CD14-positive monocyte (primary cell): ENCODE results near the gene UACA. TPM values are rescaled to one million over a fixed set of nuclear protein-coding genes. Genes with fewer than 3 reads are reported as not detected.

ENCODE experiments used
- DNase-seq, 3 donors: peaks; one replicate each; pipeline ENCODE4 v3.0.0-alpha.2; 2011 to 2022
- H2AFZ ChIP-seq: 2 replicates; pipeline ENCODE4 v1.6.0; 2012; ENCODE audit warnings: mild to moderate bottlenecking, low read depth, low read length, inconsistent platforms; ENCODE audit not compliant: insufficient read depth, poor library complexity, severe bottlenecking
- H3K27ac ChIP-seq, 2 donors: 1 replicate in 1 of 2; 2 replicates in 1 of 2; pipeline ENCODE4 v1.5.1; 2012 to 2013; ENCODE audit warnings: low read length in 2 of 2, control low read depth in 1 of 2, inconsistent platforms in 1 of 2, low read depth in 1 of 2, mild to moderate bottlenecking in 1 of 2
- H3K27me3 ChIP-seq, 2 donors: one replicate each; pipeline versions ENCODE4 v1.6.0 to v1.6.1; 2011 to 2013; ENCODE audit warnings: low read length in 2 of 2; ENCODE audit not compliant: control insufficient read depth in 2 of 2, insufficient read depth in 2 of 2
- H3K36me3 ChIP-seq, 2 donors: replicated peaks in 1 of 2; 1 replicate in 1 of 2; 2 replicates in 1 of 2; pipeline versions ENCODE4 v1.5.1 to v1.6.1; 2012 to 2013; ENCODE audit warnings: low read length in 2 of 2, control low read depth in 1 of 2, inconsistent platforms in 1 of 2, mild to moderate bottlenecking in 1 of 2; ENCODE audit not compliant: insufficient read depth in 2 of 2, control insufficient read depth in 1 of 2
- H3K4me1 ChIP-seq, 2 donors: 1 replicate in 1 of 2; 2 replicates in 1 of 2; pipeline versions ENCODE4 v1.5.1 to v1.6.1; 2012 to 2013; ENCODE audit warnings: low read length in 2 of 2, control low read depth in 1 of 2, inconsistent platforms in 1 of 2, mild to moderate bottlenecking in 1 of 2, moderate library complexity in 1 of 2; ENCODE audit not compliant: insufficient read depth in 2 of 2, control insufficient read depth in 1 of 2
- H3K4me2 ChIP-seq: replicated peaks from 2 replicates; pipeline ENCODE3; 2012; ENCODE audit warnings: low read length, moderate library complexity, mild to moderate bottlenecking; ENCODE audit not compliant: poor library complexity, severe bottlenecking; ENCODE audit errors: extremely low read depth
- H3K4me3 ChIP-seq, 3 experiments: fragments of 200-600 bp in 1 of 3; sonication (generic) in 1 of 3; replicated peaks in 1 of 3; 1 replicate in 2 of 3; 2 replicates in 1 of 3; pipeline ENCODE4 v1.5.1; 2011 to 2013; ENCODE audit warnings: low read length in 3 of 3, mild to moderate bottlenecking in 3 of 3, control low read depth in 2 of 3, low read depth in 2 of 3, inconsistent platforms in 1 of 3, moderate library complexity in 1 of 3
- H3K79me2 ChIP-seq: 2 replicates; pipeline ENCODE4 v1.6.0; 2012; ENCODE audit warnings: mild to moderate bottlenecking, control low read depth, inconsistent platforms, low read length, moderate library complexity; ENCODE audit not compliant: insufficient read depth
- H3K9ac ChIP-seq: 2 replicates; pipeline ENCODE4 v1.6.0; 2017; ENCODE audit warnings: low read length, mild to moderate bottlenecking; ENCODE audit not compliant: insufficient read depth, poor library complexity, severe bottlenecking
- H3K9me3 ChIP-seq, 2 donors: replicated peaks in 1 of 2; 1 replicate in 1 of 2; 2 replicates in 1 of 2; pipeline versions ENCODE4 v1.5.1 to v1.6.1; 2012 to 2013; ENCODE audit warnings: low read length in 2 of 2, control low read depth in 1 of 2; ENCODE audit not compliant: control insufficient read depth in 1 of 2, insufficient read depth in 1 of 2
- H4K20me1 ChIP-seq: 2 replicates; pipeline ENCODE4 v1.6.0; 2012; ENCODE audit warnings: mild to moderate bottlenecking, low read length, control low read depth, moderate library complexity; ENCODE audit not compliant: insufficient read depth
- H3K27ac Mint-ChIP-seq, 7 donors: one replicate each; pipeline ENCODE4 v1.8.0; 2020; ENCODE audit warnings: mild to moderate bottlenecking in 7 of 7, mixed read lengths in 7 of 7, moderate library complexity in 6 of 7, inconsistent platforms in 2 of 7
- H3K27me3 Mint-ChIP-seq, 3 donors: one replicate each; pipeline ENCODE4 v1.8.0; 2021 to 2022; ENCODE audit warnings: low read depth in 3 of 3, mild to moderate bottlenecking in 3 of 3, mixed read lengths in 3 of 3, moderate library complexity in 3 of 3, inconsistent platforms in 1 of 3
- H3K36me3 Mint-ChIP-seq, 2 donors: one replicate each; pipeline ENCODE4 v1.8.0; 2020; ENCODE audit warnings: mixed read lengths in 2 of 2, inconsistent platforms in 1 of 2, mild to moderate bottlenecking in 1 of 2
- H3K4me1 Mint-ChIP-seq: one replicate; pipeline ENCODE4 v1.8.0; 2020; ENCODE audit warnings: mild to moderate bottlenecking, mixed read lengths
- H3K4me3 Mint-ChIP-seq, 2 donors: one replicate each; pipeline ENCODE4 v1.8.0; 2020; ENCODE audit warnings: mild to moderate bottlenecking in 2 of 2, mixed read lengths in 2 of 2, moderate library complexity in 1 of 2
- H3K9me3 Mint-ChIP-seq, 7 donors: one replicate each; pipeline ENCODE4 v1.8.0; 2020 to 2022; ENCODE audit warnings: mixed read lengths in 7 of 7, mild to moderate bottlenecking in 6 of 7, moderate library complexity in 6 of 7, inconsistent platforms in 2 of 7
- CTCF ChIP-seq: fragments of 200-600 bp; IDR thresholded peaks from one replicate; pipeline ENCODE4 v1.8.0; 2022; ENCODE audit warnings: antibody characterized with exemption, mild to moderate bottlenecking
- WGBS: methylation state at CpG from one replicate; pipeline ENCODE4 v1.1.5; 2013; ENCODE audit warnings: missing lambda C conversion rate; ENCODE audit not compliant: insufficient coverage; 5-methylcytosine and 5-hydroxymethylcytosine counted together
- intact Hi-C, 2 donors: fragments of 100-400 bp; cut with micrococcal nuclease; formaldehyde crosslinking; loops; one replicate each; pipeline versions ENCODE4 v1.15.0 to v1.15.1; 2023
- polyA plus RNA-seq, 3 donors: library from polyadenylated mRNA; depleted of rRNA in 1 of 3; unstranded in 2 of 3; stranded (reverse) in 1 of 3; fragments of 300-500 nt in 2 of 3; fragments of >200 nt in 1 of 3; fragmentation: Illumina TruSeq in 2 of 3; gene quantifications; 1 replicate in 2 of 3; 2 replicates in 1 of 3; pipeline ENCODE4 v1.2.3, GENCODE V29; 2012 to 2021

Gene UACA
- polyA plus RNA-seq, 3 donors, result 1.7 to 3.1 (median 2.4) TPM

DNA sequence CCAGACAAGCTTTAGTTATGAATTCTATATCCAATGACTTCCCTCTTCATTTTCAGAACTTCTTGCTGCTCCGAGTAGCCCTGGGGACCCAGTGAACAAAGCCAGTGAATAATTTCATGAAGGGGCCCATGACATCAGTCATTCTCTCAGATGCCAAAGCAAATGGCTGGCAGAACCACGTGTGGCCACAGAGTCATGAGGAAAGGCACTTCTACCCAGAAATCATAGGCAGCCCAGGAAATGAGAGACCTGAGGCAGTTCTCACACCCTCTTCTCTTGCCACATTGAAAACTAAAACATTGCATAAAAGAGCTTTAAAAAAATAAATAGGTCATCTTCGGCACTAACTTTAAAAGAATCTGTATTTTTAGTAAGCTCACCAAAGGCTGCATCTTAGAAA lies 4.3 kb upstream of the UACA start:
- H3K27ac ChIP-seq, result peak overlapping the region; percentile 33 to 81

GRCh38 chr15:70766597-70766996 lies 3.2 kb upstream of the UACA start:
- Histone ChIP-seq H4K20me1 (no peaks in the 10 kb centered on the region), H3K4me1 (peaks cover 31 to 38% of the 10 kb centered on the region in 2 donors), H3K27ac (no peak overlapping the region), H2AFZ (no peak overlapping the region), H3K4me3 (no peak overlapping the region), H3K4me2 (no peak overlapping the region), H3K27me3 (peaks cover 22 to 33% of the 10 kb centered on the region in 2 donors), H3K36me3 (no peaks in the 10 kb centered on the region), H3K79me2 (no peaks in the 10 kb centered on the region), H3K9me3 (no peaks in the 10 kb centered on the region), H3K9ac (no peak overlapping the region)
- H3K27ac Mint-ChIP-seq, result peak overlapping the region in 1 of 7 donors; percentile 3
- H3K27me3 Mint-ChIP-seq, result peaks cover 20 to 34% (median 30%) of the 10 kb centered on the region in 3 donors
- H3K4me3 Mint-ChIP-seq, result no peak overlapping the region
- TF ChIP-seq CTCF, result no peak
- no peak for DNase-seq
- peaks cover 29% of the 10 kb centered on the region for H3K4me1 Mint-ChIP-seq
- intact Hi-C loops, result loop anchor here in 1 of 2 donors (10.0 kb wide), 1 partner anchor 1952 kb away; no protein-coding TSS in a partner anchor
- WGBS, result 88% methylated on average over 6 of the region's 6 CpGs
- peaks cover 0 to 3% of the 10 kb centered on the region in 2 donors for H3K36me3 Mint-ChIP-seq
- peaks cover 0 to 6% (median 2%) of the 10 kb centered on the region in 7 donors for H3K9me3 Mint-ChIP-seq

More for the DNA sequence above, 4.3 kb upstream of the UACA start:
- Mint-ChIP-seq H3K4me3 (peak overlapping the region; percentile 53 to 84), H3K36me3 (no peaks in the 10 kb centered on the region), H3K27me3 (peaks cover 13 to 23% (median 19%) of the 10 kb centered on the region in 3 donors), H3K27ac (peak overlapping the region; percentile 70 to 91 (median 81)), H3K9me3 (peaks cover 0 to 2% (median 0%) of the 10 kb centered on the region in 7 donors), H3K4me1 (peaks cover 22% of the 10 kb centered on the region)
- 100% methylated on average over 1 of the region's 3 CpGs for WGBS
- TF ChIP-seq CTCF, result no peak
- peak overlapping the region; percentile 68 for H3K4me2 ChIP-seq
- H3K36me3 ChIP-seq, result no peaks in the 10 kb centered on the region
- peak overlapping the region; percentile 15 to 64 (median 58) for H3K4me3 ChIP-seq
- intact Hi-C loops, result loop anchor here in 1 of 2 donors (10.0 kb wide), 1 partner anchor 1953 kb away; no protein-coding TSS in a partner anchor
- peak overlapping the region; percentile 73 for H2AFZ ChIP-seq
- H3K9me3 ChIP-seq, result no peaks in the 10 kb centered on the region
- H3K4me1 ChIP-seq, result peaks cover 25 to 31% of the 10 kb centered on the region in 2 donors
- H3K9ac ChIP-seq, result peak overlapping the region; percentile 37
- no peaks in the 10 kb centered on the region for H4K20me1 ChIP-seq
- no peaks in the 10 kb centered on the region for H3K79me2 ChIP-seq
- H3K27me3 ChIP-seq, result peaks cover 15 to 23% of the 10 kb centered on the region in 2 donors
- DNase-seq, result peak; percentile 39 to 59 (median 45)
